Tibial nerve (tissue), 4 donors: Measurements from ENCODE around the gene CEACAM4. TPM values are rescaled to one million over a fixed set of nuclear protein-coding genes. Genes with fewer than 3 reads are reported as not detected.
"Not testable (repeated sequence)": the region's sequence is repeated elsewhere in the genome, so short reads cannot be mapped to it uniquely, and the experiment has no call there.

Experiments used
- DNase-seq, 2 donors: peaks; one replicate each; pipeline ENCODE4 v3.0.0-alpha.2; 2019; ENCODE audit warnings: low spot score in 2 of 2
- H3K27ac ChIP-seq, 4 donors: fragments of 200-600 bp; sonication (generic) in 3 of 4; one replicate each; pipeline ENCODE4 v1.5.1; 2017 to 2019; ENCODE audit warnings: mild to moderate bottlenecking in 1 of 4
- H3K27me3 ChIP-seq, 2 donors: fragments of 200-600 bp; sonication (generic) in 1 of 2; one replicate each; pipeline versions ENCODE4 v1.5.1 to v1.6.0; 2017 to 2019
- H3K36me3 ChIP-seq, 3 donors: fragments of 200-600 bp; sonication (generic); one replicate each; pipeline ENCODE4 v1.5.1; 2018 to 2019
- H3K4me1 ChIP-seq, 4 donors: fragments of 200-600 bp; sonication (generic) in 3 of 4; one replicate each; pipeline ENCODE4 v1.5.1; 2017 to 2019
- H3K4me3 ChIP-seq, 4 donors: fragments of 200-600 bp; sonication (generic) in 3 of 4; one replicate each; pipeline ENCODE4 v1.5.1; 2017 to 2019; ENCODE audit warnings: mild to moderate bottlenecking in 1 of 4, moderate library complexity in 1 of 4
- H3K9me3 ChIP-seq, 4 donors: fragments of 200-600 bp; sonication (generic) in 3 of 4; one replicate each; pipeline ENCODE4 v1.5.1; 2017 to 2019
- EP300 ChIP-seq, 2 donors: sonication (generic); formaldehyde crosslinking; IDR thresholded peaks; one replicate each; pipeline ENCODE4 v1.6.1; 2017; ENCODE audit warnings: antibody characterized with exemption in 2 of 2, mild to moderate bottlenecking in 1 of 2
- POLR2A ChIP-seq, 2 donors: fragments of 450-650 bp; IDR thresholded peaks; one replicate each; pipeline ENCODE4 v1.6.1; 2017; ENCODE audit warnings: antibody characterized with exemption in 2 of 2, mild to moderate bottlenecking in 2 of 2, moderate library complexity in 2 of 2
- WGBS, 2 donors: methylation state at CpG; one replicate each; pipeline ENCODE4 v1.1.5; 2018; 5-methylcytosine and 5-hydroxymethylcytosine counted together
- total RNA-seq, 4 donors: library from RNA; depleted of rRNA; stranded (reverse); fragments of >200 nt; gene quantifications; one replicate each; pipeline ENCODE4 v1.1.0, GENCODE V29; 2016
- TF ChIP-seq, protein P1 (sequence below), 5 experiments: fragments of 200-600 bp in 3 of 5; fragments of 450-650 bp in 2 of 5; sonication (generic) in 3 of 5; IDR thresholded peaks; one replicate each; pipeline ENCODE4 v1.5.1; 2016 to 2019; ENCODE audit warnings: antibody characterized with exemption in 5 of 5, mild to moderate bottlenecking in 3 of 5, moderate library complexity in 2 of 5

CEACAM4 gene
- total RNA-seq, 4 donors from 2014 or later = 0.60 to 1.7 (median 1.6) TPM; not detected in 1

GRCh38 chr19:41657157-41657556, 30.3 kb upstream of the CEACAM4 start:
- Histone ChIP-seq H3K4me1 (no peaks in the 10 kb centered on the region), H3K4me3 (no peak overlapping the region), H3K27me3 (no peaks in the 10 kb centered on the region), H3K27ac (no peak overlapping the region), H3K36me3 (no peaks in the 10 kb centered on the region), H3K9me3 (peaks cover 0 to 23% (median 0%) of the 10 kb centered on the region in 4 donors)
- DNase-seq = no peak
- no peak for TF ChIP-seq EP300 (IDR thresholded peaks at IDR 0.05)
- no peak for TF ChIP-seq POLR2A (IDR thresholded peaks at IDR 0.05)
- 36 to 50% methylated on average over 2 of the region's 2 CpGs for WGBS, 2 donors

DNA sequence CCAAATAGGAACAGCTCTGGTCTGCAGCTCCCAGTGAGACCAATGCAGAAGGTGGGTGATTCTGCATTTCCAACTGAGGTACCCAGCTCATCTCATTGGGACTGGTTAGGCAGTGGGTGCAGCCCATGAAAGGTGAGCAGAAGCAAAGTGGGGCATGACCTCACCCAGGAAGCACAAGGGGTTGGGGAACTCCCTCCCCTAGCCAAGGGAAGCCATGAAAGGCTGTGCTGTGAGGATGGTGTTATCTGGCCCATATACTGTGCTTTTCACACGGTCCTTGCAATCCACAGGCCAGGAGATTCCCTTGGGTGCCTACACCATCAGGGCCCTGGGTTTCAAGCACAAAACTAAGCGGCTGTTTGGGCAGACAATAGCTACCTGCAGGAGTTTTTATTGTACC, 29.9 kb upstream of the CEACAM4 start:
- not testable (repeated sequence) for H3K4me1 ChIP-seq, H3K27me3 ChIP-seq, H3K4me3 ChIP-seq, H3K27ac ChIP-seq, H3K36me3 ChIP-seq, DNase-seq
- 59 to 68% methylated on average over 2 of the region's 2 CpGs for WGBS, 2 donors
- peaks cover 0 to 21% (median 0%) of the 10 kb centered on the region in 4 donors for H3K9me3 ChIP-seq

- WGBS, 2 donors = 69 to 77% methylated on average over 5 of the region's 5 CpGs
- Histone ChIP-seq H3K9me3 (peaks cover 0 to 21% (median 0%) of the 10 kb centered on the region in 4 donors), H3K27ac (no peak overlapping the region), H3K4me3 (no peak overlapping the region), H3K36me3 (no peaks in the 10 kb centered on the region), H3K4me1 (no peaks in the 10 kb centered on the region), H3K27me3 (no peaks in the 10 kb centered on the region)
- no peak for DNase-seq
- TF ChIP-seq POLR2A (IDR thresholded peaks at IDR 0.05) = no peak
- no peak for TF ChIP-seq EP300 (IDR thresholded peaks at IDR 0.05)
- TF ChIP-seq, protein P1, sequence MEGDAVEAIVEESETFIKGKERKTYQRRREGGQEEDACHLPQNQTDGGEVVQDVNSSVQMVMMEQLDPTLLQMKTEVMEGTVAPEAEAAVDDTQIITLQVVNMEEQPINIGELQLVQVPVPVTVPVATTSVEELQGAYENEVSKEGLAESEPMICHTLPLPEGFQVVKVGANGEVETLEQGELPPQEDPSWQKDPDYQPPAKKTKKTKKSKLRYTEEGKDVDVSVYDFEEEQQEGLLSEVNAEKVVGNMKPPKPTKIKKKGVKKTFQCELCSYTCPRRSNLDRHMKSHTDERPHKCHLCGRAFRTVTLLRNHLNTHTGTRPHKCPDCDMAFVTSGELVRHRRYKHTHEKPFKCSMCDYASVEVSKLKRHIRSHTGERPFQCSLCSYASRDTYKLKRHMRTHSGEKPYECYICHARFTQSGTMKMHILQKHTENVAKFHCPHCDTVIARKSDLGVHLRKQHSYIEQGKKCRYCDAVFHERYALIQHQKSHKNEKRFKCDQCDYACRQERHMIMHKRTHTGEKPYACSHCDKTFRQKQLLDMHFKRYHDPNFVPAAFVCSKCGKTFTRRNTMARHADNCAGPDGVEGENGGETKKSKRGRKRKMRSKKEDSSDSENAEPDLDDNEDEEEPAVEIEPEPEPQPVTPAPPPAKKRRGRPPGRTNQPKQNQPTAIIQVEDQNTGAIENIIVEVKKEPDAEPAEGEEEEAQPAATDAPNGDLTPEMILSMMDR (IDR thresholded peaks at IDR 0.05) = no peak
Observed at GRCh38 chr19:41652250-41652649, 25.4 kb upstream of the CEACAM4 start.

DNA sequence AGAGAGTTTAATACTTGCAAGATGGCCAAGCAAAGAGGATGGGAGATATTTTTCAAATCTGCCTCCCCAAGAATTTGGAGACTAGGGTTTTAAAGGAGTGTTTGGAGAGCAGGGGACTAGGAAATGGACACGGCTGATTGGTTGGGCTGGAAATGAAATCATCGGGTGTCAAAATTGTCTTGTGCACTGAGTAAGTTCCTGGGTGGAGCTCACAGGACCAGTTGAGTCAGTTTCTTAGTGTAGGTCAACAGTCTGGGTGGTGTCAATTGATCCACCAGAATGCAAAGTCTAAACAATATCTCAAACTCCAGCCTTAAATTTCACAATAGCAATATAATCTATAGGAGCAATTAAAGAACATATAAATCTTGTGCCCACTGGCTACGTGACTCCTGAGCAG, 23.0 kb upstream of the CEACAM4 start:
- Histone ChIP-seq H3K9me3 (peaks cover 0 to 20% (median 0%) of the 10 kb centered on the region in 4 donors), H3K4me1 (no peaks in the 10 kb centered on the region), H3K27me3 (no peaks in the 10 kb centered on the region), H3K36me3 (no peaks in the 10 kb centered on the region), H3K4me3 (no peak overlapping the region), H3K27ac (no peak overlapping the region)
- TF ChIP-seq EP300 (IDR thresholded peaks at IDR 0.05) = no peak
- TF ChIP-seq, protein P1 (IDR thresholded peaks at IDR 0.05) = no peak
- TF ChIP-seq POLR2A (IDR thresholded peaks at IDR 0.05) = no peak
- WGBS, 2 donors = 68 to 71% methylated on average over 3 of the region's 3 CpGs
- no peak for DNase-seq

DNA sequence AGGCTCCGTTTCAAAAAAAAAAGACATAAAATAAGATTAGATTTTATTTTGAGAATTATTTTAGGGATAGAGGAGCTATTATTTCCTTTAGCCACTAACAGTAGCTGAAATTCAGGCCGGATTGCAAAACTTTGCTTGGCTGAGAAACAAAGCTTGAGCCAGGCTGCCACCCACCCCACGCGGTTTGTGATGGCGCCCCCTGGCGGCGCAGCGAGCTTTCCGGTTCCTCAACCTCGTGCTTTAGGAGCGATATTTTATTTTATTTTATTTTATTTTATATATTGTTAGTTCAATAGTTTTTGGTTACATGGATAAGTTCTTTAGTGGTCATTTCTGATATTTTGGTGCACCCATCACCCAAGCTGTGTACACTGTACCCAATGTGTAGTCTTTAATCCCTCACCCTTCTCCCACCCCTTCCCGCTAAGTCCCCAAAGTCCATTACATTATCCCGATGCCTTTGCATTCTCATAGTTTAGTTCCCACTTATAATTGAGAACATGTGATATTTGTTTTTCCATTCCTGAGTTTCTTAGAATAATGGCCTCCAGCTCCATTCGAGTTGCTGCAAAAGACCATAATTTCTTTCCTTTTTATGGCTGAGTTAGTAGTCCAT, 19.8 kb upstream of the CEACAM4 start:
- no peak for DNase-seq
- Histone ChIP-seq H3K27me3 (no peaks in the 10 kb centered on the region), H3K9me3 (no peaks in the 10 kb centered on the region), H3K36me3 (no peaks in the 10 kb centered on the region), H3K4me3 (no peak overlapping the region), H3K4me1 (no peaks in the 10 kb centered on the region), H3K27ac (no peak overlapping the region)
- WGBS, 2 donors = 40% methylated on average over 14 of the region's 14 CpGs
- no peak for TF ChIP-seq POLR2A (IDR thresholded peaks at IDR 0.05)
- TF ChIP-seq, protein P1 (IDR thresholded peaks at IDR 0.05) = peak in 1 of 5 experiments; percentile 15

DNA sequence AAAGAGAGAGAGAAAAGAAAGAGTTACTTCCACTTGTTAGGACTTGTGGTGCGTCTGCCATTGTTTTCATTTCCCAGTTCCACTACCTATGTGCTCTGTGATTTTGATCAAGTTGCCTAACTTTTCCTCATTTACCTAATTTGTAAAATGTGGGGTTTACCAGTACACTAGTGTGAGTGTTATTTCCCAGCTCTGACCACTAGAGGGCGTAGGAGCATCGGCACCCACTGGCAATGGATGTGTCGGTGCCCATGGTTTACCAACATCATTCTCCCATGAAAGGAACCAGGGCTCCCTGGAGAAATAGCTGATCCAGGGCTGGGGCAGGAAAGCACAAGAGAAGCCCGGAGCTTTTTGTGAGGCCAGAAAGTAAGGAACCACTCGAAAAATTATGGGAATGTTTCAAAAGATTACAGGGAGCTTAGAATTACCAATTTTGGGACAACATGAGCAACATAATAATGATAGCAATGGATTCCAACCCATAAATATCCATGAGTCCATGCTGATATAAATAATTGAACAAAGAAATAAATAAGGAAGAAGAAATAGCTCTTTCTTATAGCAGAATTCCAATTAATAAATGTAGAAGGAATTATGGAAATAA, 15.1 kb upstream of the CEACAM4 start:
- Histone ChIP-seq H3K36me3 (no peaks in the 10 kb centered on the region), H3K27me3 (no peaks in the 10 kb centered on the region), H3K9me3 (no peaks in the 10 kb centered on the region), H3K4me1 (no peaks in the 10 kb centered on the region), H3K4me3 (no peak overlapping the region), H3K27ac (no peak overlapping the region)
- 6 to 11% methylated on average over 6 of the region's 6 CpGs for WGBS, 2 donors
- peak; percentile 30 to 73 for DNase-seq
- TF ChIP-seq, protein P1 (IDR thresholded peaks at IDR 0.05) = peak; percentile 38 to 66 (median 50)
- TF ChIP-seq EP300 (IDR thresholded peaks at IDR 0.05) = no peak
